GM18508 (cell line): Measurements from ENCODE around the gene COL4A1.

Experiments used
- ATAC-seq: cut with Tn5 transposase; IDR thresholded peaks from one replicate; pipeline ENCODE4 v1.9.1; 2021; ENCODE audit warnings: moderate number of reproducible peaks; ENCODE audit not compliant: insufficient read depth, unreplicated experiment

The COL4A1 gene

DNA sequence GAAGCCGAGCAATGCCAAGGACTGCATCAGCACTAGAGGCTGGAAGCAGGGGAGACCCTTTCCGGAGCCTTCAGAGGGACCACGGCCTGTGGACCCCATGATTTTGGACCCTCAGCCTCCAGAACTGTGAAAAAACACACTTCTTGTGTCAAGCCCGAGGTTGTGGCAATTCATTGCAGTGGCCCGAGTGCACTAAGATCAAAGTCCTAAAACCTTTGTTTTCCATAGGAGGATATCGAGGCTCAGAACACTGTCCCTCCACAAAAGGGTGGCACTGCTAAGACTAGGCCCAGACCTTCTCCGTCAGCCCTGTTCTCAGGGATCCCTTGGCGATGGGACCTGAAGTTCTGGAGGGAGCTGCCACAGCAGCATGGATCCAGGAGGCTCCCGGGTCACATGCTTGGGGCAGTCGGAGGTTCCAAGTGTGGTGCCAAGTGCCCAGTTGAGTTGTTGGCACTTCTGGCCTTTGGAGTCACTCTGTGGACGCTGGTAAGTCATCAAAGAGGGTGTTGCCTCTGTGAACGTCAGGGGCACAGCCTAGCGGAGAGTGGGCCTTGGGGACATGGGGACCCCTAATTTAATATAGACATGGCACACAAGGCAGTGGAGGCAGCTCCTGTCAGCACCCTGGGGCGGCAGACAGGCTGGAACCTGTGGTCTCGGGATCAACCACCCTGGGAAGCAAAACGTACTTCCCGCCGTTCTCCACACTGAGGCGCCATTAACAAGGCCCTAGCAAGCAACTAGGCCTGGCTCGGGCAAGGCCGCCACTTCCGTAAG lies 199.2 kb downstream of the COL4A1 start:
- ATAC-seq: no peak

DNA sequence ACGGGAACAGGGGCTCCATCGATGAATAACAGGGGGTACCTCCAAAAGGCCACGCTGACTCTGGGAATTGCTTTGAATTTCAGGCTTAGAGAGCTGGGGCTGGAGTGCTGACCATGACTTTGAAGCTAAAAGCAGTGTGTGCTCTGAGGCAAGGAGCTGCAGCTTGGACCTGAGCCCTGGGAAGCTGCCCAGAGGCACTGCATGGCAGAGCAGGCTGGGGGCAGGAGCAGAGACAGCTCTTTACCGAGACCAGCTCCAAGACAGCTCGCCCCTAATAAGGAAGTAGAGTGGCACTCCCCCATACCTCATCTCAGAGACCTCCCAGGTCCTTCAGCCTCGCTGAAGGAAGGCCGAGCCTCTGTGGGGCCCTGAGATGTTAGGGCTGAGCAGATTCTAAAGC lies 200.2 kb downstream of the COL4A1 start:
- ATAC-seq: no peak

DNA sequence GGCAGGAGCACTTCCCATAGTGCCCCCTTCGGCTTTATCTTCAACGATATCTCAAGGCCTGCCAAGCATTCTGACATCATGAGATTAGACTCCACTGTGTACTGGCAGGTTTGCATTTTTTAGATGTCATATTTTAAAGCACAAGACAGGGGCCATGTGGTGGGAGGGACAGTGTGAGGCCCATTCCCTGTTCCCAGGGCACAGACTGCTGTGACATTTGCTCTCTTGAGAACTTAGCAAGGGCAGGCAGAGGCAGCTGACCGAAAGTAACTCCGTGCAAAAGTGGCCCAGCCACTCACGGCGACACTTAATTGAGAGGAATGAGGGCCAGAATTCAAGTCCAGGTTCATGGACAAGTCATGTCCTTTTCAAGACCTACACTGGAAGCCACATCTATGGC lies 201.8 kb downstream of the COL4A1 start:
- no peak for ATAC-seq

DNA sequence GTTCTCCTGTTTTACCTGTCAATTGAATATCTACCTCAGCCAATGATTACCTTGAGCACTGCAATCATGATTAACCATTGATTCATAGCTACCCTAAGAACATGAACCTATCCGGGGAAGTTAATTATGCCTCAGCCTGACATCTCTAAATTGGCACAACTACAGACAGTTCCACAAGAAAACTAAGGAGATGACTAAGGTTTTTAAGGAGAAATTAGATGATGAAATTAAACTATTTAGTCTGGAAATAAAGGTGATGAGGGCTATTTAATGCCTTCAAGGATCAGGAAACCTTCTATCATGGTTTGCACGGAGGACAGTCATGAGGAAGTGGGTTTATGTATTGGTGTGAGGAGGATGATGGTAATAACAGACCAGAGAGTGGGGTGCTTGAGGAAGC lies 203.4 kb downstream of the COL4A1 start:
- ATAC-seq: no peak

DNA sequence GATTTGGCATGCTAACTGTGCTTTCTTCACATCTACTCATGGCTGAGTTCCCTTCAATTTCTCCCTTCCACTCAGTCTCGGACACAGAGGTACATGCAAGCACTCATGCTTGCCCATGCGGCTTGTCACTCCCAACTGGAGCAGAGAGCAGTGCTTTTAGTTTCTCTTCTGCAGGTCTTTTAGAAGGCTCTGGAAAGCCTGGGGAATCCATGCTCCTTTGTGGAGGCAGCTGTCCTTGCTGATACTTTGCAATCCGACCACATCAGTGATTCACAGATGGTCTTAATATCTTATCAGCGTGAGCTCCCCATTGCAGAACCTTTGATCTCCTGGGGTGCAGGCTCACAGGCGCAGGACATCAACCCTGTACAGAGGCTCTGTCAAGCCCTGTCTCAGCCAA lies 203.9 kb downstream of the COL4A1 start:
- no peak for ATAC-seq

DNA sequence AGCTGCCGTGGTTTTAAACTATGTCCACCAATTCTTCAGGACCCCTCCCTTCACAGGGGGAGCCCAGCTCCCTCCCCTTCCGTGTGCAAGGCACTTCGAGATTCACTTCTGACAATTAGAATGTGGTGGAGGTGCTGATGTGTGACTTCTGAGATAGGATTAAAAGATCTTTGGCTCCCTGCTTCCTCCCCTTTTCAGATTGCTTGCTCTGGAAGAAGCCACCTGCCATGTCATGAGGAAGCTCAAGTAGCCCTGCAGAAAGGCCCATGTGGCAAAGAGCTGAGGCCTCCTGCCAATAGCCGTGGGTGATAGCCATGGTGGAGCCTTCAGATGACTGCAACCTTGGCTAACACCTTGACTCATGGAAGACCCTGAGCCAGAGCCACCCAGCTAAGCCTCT lies 204.9 kb downstream of the COL4A1 start:
- no peak for ATAC-seq

DNA sequence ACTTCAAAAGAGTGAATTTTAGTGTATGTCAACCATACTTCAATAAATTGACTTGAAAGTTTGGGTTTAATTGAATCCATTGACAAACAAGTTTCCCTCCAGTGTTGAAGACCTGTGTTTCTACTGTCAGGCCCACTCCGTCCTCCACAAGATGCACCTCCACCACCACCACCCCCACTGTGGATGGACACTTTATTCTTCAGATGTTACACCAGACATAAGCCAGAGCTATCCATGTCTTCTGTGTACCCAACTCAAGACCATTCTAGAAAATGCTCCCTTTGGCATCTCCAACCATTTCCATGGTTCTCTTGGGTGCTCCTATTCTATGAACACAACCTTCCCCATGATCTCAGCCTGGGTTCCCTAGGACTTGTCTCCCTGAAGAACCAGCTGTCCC lies 207.0 kb downstream of the COL4A1 start:
- no peak for ATAC-seq
